Hypothalamus (tissue), 51 donors: ENCODE measurements around the gene CEP350.

Experiments
- DNase-seq, 51 donors: peaks; one replicate each; lab custom pipeline; 2025; lab: John Stamatoyannopoulos, UW

CEP350 gene

DNA sequence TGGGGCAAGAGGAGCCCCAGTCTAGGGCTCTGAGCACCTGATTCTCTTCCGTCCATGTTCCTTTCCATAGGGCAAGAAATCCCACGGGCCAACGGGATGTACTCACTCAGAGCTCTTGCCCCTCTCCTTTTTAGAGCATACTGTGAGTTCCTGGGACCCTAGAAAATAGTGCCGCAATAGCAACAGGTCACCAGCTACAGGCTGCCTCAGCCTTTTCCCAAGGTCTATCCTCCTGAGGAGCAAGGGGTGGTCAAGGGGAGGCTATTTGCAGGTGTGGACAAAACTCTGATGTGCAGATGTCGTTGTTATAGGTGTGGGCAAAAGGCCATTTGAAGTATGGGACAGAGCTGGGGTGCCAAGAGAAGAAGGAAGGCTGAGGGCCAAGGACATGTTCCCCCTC, 198.4 kb downstream of the CEP350 start:
- DNase-seq: no peak

GRCh38 chr1:180154003-180154324, 199.4 kb downstream of the CEP350 start:
- DNase-seq: no peak

- DNase-seq: peak; percentile 60 to 98 (median 88)
Measured at GRCh38 chr1:180154325-180155181, 199.9 kb downstream of the CEP350 start, which contains the start of gene QSOX1. Gene QSOX1 (plus strand): TSS chr1:180154869. CDS start chr1:180154908, 39 bp downstream.

- peak in 5 of 51 donors; percentile 14 to 62 (median 30) for DNase-seq
Measured at GRCh38 chr1:180155182-180155682, 200.6 kb downstream of the CEP350 start.

GRCh38 chr1:180156201-180156600, 201.6 kb downstream of the CEP350 start:
- no peak for DNase-seq

DNA sequence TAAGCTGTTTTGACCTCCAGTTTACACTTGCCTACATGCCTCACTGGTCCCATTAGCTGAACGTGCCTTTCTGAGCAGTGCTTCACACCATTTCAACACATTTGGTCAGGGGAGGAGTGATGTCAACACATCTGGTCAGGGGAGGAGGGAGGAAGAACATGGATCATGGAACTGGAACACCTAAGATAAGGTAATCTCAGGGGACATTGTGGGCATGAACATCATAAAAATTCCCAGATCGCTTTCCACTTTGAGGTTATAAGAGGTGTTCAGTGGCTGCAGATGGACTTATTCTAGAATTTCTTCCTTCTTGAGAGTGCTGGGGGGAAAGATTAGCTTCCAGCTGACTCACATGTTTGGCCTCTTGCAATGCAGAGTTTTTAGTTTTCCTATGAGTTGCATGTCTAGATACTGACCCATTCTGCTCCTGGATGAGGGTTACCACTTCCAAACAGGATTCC, 202.1 kb downstream of the CEP350 start:
- DNase-seq: no peak

DNA sequence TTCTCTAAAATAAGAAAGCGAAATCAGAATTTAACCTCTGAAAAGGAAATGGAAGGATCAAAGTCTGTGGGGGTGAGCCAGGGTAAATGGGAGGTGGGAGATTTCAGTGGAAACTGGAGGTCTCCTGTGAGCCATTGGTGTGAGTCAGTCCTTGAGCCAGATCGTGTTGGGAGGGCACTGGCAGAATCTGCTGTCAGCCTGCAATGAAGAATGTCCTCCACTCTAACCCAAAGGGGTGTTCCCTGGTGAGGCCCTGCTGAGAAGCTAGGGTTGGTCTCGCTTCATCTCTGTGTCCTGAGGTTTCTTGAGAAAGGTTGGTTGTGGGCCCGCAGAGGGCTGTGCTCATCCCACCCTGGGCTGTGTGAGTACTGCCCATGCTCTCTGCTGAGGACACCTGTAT, 202.5 kb downstream of the CEP350 start:
- no peak for DNase-seq

GRCh38 chr1:180157576-180158057, 203.0 kb downstream of the CEP350 start:
- DNase-seq: no peak

DNA sequence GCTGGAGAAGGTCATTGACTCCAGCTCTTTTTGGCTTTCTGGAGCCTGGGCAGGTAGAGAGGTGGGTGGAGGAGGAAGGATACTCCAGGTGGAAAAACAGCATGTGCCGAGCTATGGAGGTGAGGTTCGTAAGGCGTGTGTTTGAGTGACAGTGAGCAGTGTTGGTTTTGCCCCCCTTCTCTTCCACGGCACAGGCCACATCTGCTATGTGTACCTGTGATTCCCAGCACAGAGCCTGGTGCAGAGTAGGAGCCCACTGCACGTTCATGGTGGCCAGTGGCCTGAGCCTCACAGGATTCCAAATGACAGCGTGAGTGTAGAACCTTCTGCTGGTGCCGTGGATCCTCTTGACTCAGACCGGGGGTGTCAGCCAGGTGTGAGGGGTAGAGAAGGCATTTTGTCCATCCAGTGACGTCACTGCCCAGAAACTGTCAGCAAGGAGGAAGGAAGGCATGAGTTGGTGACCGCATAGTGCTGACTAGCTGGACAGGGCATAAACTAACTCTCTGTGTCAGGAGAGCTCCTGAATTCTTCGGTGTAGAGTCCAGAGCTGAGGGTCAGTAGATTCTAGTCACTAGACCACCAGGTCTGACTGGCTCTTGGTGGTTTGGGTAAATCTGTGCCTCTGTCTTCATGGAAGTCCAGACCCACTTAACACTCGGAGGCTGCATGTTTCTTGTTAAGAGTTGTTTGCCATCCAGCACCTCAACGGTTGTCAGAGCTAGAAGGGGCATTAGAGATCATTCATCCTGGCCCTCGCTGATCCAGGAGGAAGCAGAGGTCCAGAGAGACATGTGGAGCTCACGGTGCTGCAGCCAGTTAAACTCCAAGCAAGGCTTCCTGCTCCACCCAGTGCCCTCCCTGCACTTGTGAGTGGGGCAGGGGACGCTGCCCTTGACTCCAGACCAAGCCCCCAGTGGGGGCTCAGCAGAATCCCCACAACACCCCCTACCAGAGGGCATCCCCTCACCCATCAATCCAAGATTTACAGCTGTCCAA, 203.8 kb downstream of the CEP350 start:
- DNase-seq: no peak

GRCh38 chr1:180160357-180160756, 205.7 kb downstream of the CEP350 start:
- DNase-seq: no peak

DNA sequence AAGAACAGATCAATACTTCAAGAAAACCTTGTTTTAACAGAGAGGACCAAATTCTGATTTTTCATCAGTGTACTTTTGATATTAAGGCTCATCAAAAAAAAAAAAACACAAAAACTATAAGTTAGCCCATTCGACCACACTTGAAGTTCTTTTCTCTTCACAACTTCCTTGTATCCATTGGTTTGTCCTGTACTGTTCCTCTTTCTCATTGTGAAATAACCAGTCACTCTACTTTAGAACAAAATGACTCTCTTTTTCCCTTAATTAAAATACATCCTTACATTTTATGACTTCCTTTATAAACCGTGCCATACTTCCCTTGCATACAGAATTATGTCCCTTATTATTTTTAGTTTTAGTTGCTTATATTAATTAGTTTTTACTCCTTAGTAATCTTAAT, 208.4 kb downstream of the CEP350 start:
- DNase-seq: no peak
